Activated CD8-positive, alpha-beta memory T cell treated with anti-CD3 and anti-CD28 coated beads, Interleukin-2, amount 50 U/mL, for 48 hours (primary cell): ENCODE measurements around the gene ERC1.
"Not testable (repeated sequence)": the region's sequence is repeated elsewhere in the genome, so short reads cannot be mapped to it uniquely, and the experiment has no call there.

Experiments
- DNase-seq: peaks from one replicate; pipeline ENCODE4 v3.0.0-alpha.2; 2020

Gene ERC1

DNA sequence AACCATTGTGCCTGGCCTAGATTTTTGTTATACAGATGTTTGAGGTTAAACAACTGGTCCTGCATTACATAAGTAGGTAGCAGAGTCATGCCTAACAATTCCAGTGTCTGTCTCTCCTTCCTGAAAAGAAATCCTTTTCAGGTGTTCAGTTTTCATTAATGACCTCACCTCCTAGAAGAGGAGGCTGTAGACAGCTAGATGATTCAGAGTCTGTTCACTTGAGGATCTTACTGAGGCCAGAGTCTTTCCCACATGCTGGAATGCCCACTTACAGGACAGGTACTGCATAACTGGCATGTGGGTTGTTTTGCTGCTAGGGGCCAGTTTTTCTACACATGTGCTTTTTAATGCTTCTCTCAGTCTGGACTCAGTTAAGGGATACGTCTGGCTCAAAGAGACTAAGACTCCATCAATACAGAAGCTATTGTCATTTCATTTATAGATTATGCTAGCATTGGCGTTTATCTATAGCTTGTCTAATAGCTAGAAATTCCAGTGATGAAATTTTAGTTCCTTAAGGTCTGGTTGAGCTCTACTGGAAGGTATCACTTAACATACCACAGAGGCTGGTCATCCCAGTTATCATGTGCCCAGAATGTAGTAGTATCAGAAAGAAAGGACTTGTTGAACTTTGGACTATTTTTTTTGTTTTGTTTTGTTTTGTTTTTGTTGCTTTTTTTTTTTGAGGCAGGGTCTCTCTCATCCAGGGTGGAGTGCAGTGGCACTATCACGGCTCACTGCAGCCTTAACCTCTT is 206.4 kb downstream of the ERC1 start:
- no peak for DNase-seq

DNA sequence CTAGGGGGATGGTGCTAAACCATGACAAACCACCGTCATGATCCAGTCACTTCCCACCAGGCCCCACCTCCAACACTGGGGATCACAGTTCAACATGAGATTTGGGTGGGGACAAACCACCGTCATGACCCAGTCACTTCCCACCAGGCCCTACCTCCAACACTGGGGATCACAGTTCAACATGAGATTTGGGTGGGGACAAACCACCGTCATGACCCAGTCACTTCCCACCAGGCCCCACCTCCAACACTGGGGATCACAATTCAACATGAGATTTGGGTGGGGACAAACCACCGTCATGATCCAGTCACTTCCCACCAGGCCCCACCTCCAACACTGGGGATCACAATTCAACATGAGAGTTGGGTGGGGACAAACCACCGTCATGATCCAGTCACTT is 207.8 kb downstream of the ERC1 start:
- DNase-seq = not testable (repeated sequence)

DNA sequence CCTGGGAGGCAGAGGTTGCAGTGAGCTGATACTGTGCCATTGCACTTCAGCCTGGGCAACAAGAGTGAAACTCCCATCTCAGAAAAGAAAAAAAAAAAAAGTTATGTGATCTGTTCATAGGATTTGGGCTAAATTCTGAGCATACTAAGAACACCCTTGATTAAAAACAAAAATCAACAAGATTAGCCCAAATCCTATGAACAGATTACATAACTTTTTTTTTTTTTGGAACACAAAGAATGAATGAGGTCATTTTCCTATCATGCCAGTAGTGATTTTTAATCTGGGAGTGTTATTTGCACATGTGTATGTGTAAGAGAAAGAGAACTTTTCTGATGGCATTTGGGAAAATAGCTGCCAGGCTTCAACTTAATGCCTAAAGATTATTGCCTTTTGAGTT is 208.7 kb downstream of the ERC1 start:
- no peak for DNase-seq

DNA sequence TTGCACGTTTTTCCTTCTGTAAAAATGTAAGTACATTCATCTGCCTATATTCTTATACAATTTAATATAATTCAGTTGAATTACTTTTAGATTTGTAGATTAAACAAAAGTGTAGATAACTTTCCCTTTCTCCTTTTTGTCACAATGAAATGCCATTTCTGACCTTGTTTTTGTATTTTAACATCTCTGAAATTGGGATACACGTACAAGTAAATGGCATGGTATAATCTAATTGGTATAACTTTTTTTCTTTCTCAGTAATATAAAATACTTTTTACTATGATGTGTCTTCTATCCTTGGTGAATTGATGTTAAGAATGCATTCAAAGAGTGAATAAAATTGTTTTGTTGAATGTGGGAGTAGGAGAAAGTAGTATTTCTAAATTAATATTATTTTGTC is 210.0 kb downstream of the ERC1 start:
- no peak for DNase-seq

DNA sequence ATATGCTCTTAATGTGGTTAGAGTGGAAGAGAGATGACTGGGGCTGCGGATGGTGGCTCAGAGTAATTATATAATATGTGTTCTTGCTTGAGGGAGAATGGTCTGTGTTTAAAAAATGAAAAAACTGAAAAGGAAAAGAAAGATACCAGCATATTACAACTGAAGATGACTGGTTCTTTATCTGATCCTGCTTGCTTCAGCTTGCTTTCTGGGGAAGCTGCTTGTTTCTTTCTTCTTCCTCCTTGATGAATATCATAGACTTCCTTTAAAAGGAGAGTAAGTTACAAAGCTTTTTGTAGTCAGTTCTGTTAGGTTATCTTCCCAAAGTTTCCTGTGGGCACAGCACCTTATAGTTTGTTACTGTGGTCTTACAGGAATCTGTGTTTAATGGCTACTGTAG is 210.9 kb downstream of the ERC1 start:
- no peak for DNase-seq

DNA sequence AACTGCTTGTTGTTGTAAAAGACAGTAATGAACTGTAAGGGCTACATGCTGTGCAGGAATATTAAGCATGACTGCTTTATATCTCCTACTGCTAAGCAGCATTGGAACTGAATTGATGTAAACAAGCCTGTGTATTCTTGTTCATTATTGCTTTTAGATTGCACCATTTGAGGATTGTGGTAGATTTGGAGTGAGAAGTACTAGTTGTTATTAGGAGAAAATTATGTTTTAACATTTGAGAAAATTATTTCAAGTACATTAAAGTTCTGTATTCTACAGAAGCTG is 212.7 kb downstream of the ERC1 start:
- DNase-seq = no peak

DNA sequence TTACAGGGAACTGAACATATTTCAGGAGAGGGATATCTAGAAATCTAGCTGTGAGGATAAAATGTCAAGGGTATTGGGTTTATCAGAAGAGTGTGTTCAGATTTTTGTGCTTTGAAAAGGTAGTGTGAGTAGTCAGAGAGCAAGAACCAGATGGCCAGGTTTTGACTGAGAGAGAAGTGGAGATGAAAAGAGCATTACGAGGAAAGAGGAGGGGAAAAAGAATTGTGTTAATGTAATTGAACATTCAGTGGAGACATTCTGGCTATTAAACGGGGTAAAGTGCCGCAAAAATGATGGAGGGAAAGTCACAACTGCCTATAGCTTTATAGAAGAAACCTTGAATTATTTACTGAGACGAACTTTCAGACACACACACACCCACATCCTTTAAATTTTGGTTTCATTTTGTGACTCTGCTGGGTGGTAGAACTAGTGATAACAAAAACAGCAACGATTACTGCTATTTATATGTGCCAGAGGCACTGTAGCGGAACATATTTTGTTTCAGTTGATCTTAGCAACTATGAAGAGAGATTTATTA is 213.6 kb downstream of the ERC1 start:
- no peak for DNase-seq

DNA sequence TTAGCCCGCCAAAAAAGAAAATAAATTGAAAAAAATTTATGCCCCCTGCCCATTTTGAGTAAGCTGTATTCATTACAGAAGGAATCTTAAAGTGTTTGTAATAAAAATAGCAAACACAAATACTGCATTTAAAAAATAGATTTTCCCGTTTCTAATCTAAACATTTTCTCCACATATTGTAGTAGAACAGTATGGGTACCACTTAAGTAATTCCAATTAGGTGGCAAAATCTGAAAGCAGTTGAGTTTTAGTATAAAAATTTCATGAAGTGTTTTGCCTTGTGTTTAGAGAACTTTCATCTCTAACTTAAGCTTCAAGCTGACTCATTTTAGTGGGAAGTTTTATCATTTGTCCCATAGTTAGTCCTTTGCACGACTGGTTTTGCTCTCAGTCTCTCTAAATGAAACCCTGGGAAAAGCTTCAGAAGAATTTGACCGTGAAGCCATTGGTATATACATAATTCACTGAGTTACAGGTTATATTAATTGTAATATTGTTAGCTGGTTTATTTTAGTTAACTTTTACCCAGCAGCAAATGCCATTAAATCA is 214.6 kb downstream of the ERC1 start:
- DNase-seq = no peak

DNA sequence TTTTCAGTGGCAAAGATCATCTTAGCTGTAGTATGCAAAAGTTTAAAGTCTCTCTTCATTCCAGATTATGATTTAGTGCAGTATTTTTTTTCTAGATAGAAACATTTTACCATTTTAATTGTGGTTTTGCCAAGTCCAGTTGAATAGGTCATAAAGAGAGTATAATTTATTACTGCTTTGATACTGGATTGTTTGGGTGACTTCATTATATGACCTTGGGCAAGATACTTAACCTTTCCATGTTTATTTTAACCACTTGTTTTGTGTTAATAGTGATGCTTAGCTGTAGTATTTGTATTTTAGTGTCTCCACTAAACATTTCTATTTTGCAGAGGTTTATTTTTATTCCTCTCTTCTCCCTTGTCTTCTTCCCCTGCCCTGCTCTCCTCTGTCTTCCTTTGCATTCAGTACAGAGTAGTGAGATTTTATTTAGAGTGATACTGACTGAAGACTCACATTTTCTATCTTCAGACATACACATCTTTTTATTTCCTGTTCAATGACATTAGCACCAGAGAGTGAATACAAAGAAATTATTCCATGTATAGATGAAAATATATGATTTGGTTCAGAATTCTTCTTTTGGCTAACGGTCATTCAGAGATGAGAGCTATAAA is 215.2 kb downstream of the ERC1 start:
- no peak for DNase-seq

DNA sequence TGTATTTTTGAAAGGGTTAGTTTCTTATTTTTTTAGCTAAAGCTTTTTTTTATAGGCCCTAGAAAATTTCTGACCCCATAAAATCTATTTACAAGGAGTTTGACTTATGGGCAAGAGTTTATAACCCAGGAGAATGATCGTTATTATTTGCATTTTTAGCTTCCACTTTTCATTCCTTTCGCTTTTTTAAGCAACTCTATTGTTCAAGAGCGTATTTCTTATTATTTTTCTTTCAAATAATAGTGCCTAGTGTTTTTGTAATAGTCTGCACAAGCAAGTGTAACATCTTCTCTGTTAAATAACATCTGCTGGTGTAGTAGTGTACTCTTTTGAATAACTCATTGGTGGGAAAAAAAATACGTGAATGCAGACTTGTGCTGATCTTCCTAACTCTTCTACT is 216.3 kb downstream of the ERC1 start:
- DNase-seq = no peak

DNA sequence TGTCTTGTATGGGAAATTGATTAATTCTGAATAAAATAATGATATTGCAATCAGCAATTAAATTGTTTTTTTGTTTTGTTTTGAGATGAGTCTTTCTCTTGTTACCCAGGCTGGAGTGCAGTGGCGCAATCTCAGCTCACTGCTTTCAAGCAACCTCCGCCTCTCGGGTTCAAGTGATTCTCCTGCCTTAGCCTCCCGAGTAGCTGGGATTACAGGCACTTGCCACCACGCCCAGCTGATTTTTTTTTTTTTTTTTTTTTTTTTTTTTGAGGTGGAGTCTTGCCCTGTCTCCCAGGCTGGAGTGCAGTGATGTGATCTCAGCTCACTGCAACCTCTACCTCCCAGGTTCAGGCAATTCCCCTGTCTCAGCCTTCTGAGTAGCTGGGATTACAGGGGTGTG is 217.7 kb downstream of the ERC1 start:
- DNase-seq = not testable (repeated sequence)

DNA sequence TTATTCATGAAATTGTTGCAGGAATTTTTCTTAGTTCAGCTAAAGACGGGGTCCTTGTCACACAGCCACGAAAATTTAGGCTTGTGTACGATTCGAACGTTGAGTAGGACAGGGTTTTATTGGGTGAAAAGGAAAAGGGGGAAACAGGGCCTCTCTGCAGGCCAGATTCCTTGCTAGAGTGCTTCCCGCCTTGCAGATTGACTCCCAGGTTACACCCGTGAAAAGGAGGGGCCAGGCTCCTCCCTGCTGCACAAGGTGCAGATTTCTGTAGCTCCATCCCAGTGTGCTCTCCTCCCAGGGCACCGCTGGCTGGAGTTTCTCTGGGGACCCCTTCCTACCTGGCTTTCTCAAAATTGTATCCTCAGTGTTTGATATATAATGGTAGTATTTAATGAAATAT is 221.5 kb downstream of the ERC1 start:
- no peak for DNase-seq

DNA sequence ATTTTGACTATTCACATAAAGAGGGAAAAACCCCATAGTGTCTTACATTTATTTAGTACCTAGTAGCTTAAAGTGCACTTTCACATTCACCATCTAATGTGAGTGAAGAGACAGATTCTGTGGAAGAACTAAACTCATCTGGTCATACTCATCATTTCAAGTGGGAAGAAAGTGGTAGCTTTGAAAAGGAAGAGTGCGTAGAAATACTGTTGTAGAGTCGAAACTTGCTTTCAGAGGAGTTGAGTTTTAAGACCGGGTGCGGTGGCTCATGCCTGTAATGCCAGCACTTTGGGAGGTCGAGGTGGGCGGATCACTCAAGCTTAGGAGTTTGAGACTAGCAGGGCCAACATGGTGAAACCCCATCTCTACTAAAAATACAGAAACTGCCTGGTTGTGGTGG is 222.2 kb downstream of the ERC1 start:
- peak; percentile 66 for DNase-seq

DNA sequence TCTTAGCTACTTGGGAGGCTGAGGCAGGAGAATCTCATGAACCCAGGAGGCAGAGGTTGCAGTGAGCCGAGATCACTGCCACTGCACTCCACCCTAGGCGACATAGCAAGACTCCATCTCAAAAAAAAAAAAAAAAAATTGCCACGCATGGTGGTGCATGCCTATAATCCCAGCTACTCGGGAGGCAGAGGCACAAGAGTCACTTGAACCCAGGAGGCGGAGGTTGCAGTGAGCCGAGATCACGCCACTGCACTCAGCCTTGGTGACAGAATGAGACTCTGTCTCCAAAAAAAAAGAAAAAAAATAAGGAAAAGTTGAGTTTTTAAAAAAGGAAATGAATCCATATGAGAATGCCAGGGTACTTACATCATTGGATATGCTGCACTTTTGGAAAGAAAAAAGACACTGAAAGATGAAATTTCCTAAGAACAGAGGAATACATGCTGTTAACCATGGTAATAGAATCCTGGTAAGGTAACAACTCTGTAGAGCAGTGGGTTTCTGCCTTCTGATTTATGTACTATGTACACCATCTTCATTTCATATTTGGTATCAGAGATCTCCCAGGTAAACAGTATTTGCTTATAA is 222.7 kb downstream of the ERC1 start:
- no peak for DNase-seq

DNA sequence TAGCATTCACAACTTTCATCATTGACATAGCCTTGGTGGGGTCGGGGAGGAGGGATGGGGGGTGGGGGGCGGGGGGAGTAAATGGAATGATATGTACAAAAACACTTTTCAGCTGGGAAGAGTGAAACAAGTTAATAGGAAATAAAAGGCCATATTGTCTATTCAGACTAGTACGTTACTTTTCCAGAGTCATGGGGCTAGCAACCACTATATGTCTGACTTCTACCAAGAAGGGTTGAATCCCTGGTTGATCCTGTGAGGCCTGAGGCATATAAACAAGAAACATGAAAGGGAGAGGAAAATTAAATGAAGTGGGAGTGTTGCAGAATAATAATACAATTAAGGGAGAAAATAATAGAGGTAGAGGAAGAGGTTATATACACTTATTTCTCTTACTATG is 225.5 kb downstream of the ERC1 start:
- DNase-seq = no peak

DNA sequence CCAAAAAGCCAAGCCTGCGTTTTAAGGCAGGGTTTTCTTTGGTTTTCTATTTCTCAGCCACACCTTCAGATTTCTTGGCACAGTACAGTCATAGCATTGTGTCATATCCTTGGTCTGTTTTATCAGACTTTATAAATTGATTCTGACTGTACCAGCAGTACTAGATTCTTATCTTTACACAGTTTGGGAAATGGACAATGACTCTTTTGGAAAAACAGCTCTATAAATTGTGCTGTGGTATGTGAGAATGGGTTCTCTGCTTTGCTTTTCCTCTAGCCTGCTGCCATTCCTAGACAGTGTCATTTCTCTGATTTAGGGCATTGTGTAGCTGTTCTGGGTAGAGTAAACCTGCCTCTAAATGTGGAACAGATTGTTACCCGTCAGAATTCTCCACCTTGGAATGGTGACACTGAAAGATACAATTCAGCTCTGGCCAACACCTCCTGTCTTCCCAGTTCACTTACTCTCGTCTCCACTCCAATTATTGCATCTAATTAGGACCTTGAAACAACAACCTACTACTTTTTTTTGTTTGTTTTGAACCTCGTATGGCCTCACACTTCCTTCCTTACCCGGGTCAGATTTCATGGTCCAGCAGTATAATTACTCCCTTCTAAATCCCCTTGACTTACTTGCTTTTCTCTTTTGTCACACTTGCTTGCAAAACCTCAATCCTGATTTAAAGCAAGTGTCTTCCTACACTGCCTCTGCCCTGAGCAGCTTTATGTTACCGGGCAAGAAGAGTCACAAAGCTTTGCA is 226.3 kb downstream of the ERC1 start:
- no peak for DNase-seq

DNA sequence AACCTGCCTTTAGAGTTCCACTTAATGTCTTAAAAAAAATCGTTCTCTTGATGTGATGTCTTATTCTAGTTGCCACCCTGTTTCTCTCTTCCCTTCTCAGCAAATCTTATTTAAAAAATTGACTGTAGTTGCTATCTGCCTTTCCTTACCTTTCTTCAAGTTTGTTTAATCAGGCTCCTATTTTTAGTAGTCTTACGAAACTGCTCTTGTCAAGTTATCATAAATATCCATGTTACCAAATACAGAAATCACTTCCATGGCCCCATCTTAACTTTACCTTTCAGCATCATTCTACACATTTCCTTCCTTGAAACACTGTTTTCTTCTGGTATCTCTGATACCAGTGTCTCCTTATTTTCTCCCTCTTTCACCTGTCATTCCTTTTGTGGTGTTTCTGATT is 227.3 kb downstream of the ERC1 start:
- DNase-seq = no peak

DNA sequence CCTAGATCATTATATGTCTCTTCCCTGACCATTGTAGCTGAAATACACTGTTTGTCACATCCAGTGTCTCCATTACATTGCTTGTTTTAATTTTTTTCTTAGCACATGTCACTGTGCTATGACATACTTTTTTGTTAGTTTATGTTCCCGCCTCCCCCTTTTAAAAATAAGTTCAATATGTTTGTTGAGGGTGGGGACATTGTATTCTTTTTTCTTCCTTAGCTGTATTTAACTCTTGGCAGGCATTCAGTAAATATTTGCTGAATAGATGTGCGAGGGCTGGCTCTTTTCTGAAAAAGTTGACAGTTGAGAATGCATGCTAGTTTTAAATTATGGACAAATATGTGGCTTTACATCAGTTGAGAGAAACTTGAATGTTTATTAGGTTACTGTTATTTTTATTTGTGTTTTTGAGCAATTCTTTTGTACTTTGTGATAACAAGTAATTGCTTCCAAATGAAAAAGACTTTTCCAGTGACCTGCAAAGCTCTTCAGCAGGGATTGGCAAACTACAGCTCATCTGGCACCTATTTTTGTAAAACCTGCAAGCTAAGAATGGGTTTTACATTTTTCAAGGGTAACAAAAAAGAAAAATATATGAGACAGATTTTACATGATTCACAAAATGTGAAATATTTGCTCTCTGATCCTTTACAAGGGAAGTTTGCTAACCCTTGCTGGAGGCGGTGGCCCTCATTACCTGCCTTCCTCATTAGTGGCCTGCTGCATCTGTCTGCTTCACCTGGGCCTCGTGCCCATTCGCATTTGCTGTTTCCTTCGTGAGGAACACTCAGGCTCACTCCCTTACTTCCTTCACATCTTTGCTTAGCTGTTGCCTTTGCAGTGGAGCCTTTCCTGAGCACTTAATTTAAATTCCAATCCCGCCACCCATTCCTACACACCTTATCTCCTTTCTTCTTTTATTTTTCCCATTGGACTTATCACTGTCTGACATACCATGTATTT is 229.4 kb downstream of the ERC1 start:
- no peak for DNase-seq

DNA sequence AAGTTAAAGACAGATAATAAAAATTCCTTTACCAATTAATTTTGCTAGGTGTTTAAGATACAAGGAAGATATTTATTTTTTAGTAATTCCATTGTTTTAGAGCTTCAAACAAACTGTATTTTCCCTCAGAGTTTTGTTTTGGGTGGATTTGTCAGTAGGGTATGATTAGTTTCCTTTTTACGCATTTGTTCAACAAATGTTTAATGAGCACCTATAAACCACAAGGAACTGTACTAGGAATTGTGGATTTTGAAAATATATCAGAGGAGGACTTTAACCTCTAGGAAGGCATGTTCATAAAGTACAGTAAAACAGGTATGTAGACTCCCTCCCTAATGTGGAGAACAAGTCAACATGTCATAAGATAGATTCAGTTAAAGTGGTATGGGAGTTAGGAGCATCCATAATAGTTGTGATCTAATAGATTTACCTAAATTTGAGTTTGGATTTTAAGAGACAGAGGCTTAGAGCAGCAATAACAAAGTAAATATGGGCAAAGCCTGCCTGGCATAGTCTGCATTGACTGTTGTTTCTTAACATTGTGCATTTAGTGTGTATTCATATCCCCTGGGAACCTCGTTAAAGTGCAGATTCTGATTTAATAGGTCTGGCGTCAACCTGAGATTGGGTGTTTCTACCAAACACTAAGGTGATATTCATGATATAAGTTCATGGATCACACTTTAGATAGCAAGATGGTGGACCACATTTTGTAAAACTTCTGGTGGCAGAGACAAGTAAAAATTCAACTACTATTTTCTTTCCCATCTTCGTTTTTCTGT is 232.0 kb downstream of the ERC1 start:
- DNase-seq = no peak

DNA sequence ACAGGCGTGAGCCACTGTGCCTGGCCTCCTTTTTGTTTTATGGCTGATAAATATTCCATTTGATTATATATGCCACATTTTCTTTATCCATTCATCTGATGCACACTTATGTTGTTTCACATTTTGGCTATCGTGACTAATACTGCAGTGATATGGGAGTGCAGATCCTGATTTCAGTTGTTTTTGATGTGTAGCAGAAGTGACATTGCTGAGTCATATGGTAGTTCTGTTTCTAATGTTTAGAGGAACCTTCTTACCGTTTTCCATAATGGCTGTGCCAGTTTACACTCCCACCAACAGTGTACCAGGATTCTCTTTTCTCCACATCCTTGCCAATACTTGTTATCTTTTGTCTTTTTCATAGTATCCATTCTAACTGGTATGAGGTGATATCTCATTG is 235.9 kb downstream of the ERC1 start:
- DNase-seq = no peak

DNA sequence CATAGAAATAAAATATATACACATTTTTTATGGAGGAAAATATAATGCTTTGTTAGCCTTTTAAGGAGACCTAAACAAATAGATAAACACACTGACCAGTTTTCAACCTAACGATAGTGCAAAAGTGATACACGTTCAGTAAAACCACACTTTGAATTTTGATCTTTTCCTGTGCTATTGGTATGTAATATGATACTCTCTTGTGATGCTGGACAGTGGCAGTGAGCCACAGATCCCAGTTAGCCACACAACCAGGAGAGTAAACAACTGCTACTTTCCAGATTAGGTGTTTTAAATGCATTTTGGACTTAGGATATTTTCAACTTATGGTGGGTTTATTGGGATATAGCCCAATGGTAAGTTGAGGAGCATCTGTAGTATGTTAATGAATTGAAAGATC is 243.1 kb downstream of the ERC1 start:
- DNase-seq = no peak
